ENCODE measurements around the gene TOM1.

TOM1 gene

GRCh38 chr22:35325209-35325608 lies 25.5 kb downstream of the TOM1 start:
- DNase-seq: no peak

GRCh38 chr22:35326854-35327562 lies 27.3 kb downstream of the TOM1 start:
- no peak for DNase-seq

- no peak for DNase-seq
Observed at GRCh38 chr22:35327690-35328471, 28.2 kb downstream of the TOM1 start.

- no peak for DNase-seq
Observed at GRCh38 chr22:35328472-35328885, 28.8 kb downstream of the TOM1 start.

- no peak for DNase-seq
Observed at GRCh38 chr22:35329114-35329847, 29.6 kb downstream of the TOM1 start.

GRCh38 chr22:35330258-35330861 lies 30.7 kb downstream of the TOM1 start:
- DNase-seq: peak; percentile 83

GRCh38 chr22:35332278-35332677 lies 32.6 kb downstream of the TOM1 start:
- DNase-seq: no peak

GRCh38 chr22:35333220-35333619 lies 33.5 kb downstream of the TOM1 start:
- DNase-seq: no peak

- DNase-seq: peak; percentile 54
Observed at GRCh38 chr22:35334004-35334403, 34.3 kb downstream of the TOM1 start.

- no peak for DNase-seq
Observed at GRCh38 chr22:35335468-35335867, 35.8 kb downstream of the TOM1 start.

- no peak for DNase-seq
Observed at GRCh38 chr22:35335936-35336781, 36.5 kb downstream of the TOM1 start.

GRCh38 chr22:35337932-35338331 lies 38.2 kb downstream of the TOM1 start:
- DNase-seq: no peak

GRCh38 chr22:35341090-35341874 lies 41.6 kb downstream of the TOM1 start:
- DNase-seq: no peak

GRCh38 chr22:35342390-35342789 lies 42.7 kb downstream of the TOM1 start:
- DNase-seq: no peak

- DNase-seq: no peak
Observed at GRCh38 chr22:35343664-35344550, 44.2 kb downstream of the TOM1 start.

- DNase-seq: no peak
Observed at GRCh38 chr22:35344956-35345690, 45.4 kb downstream of the TOM1 start.

GRCh38 chr22:35345808-35346505 lies 46.3 kb downstream of the TOM1 start:
- no peak for DNase-seq

- DNase-seq: no peak
Observed at GRCh38 chr22:35346596-35347220, 47.0 kb downstream of the TOM1 start.

Data from stimulated activated CD4-positive, alpha-beta T cell treated with anti-CD3 and anti-CD28 coated beads, Interleukin-1b, Interleukin-23, amount 100 ng/mL, for 48 hours (primary cell).